Astrocyte of the spinal cord (primary cell): ENCODE measurements around the gene PTCD3.

Experiments used
- DNase-seq: peaks from one replicate; pipeline ENCODE4 v3.0.0; 2011; ENCODE audit warnings: low read depth, low spot score
- H3K4me3 ChIP-seq: 2 replicates; pipeline ENCODE4 v1.5.1; 2011; ENCODE audit warnings: low read depth, mild to moderate bottlenecking, low read length, moderate library complexity
- in situ Hi-C: cut with HindIII; loops from 2 replicates; pipeline ENCODE4 v1.10.0; 2017; ENCODE audit warnings: low sequenced_read_pairs
- TF ChIP-seq, protein P1 (sequence below): IDR thresholded peaks from 2 replicates; pipeline ENCODE4 v1.5.1; 2012; ENCODE audit warnings: low read depth, mild to moderate bottlenecking, low read length, inconsistent platforms

The PTCD3 gene

GRCh38 chr2:86157009-86157556 is 51.0 kb downstream of the PTCD3 start:
- DNase-seq: no peak
- no peak overlapping the region for H3K4me3 ChIP-seq
- in situ Hi-C loops: no loop called here
- TF ChIP-seq, protein P1, sequence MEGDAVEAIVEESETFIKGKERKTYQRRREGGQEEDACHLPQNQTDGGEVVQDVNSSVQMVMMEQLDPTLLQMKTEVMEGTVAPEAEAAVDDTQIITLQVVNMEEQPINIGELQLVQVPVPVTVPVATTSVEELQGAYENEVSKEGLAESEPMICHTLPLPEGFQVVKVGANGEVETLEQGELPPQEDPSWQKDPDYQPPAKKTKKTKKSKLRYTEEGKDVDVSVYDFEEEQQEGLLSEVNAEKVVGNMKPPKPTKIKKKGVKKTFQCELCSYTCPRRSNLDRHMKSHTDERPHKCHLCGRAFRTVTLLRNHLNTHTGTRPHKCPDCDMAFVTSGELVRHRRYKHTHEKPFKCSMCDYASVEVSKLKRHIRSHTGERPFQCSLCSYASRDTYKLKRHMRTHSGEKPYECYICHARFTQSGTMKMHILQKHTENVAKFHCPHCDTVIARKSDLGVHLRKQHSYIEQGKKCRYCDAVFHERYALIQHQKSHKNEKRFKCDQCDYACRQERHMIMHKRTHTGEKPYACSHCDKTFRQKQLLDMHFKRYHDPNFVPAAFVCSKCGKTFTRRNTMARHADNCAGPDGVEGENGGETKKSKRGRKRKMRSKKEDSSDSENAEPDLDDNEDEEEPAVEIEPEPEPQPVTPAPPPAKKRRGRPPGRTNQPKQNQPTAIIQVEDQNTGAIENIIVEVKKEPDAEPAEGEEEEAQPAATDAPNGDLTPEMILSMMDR: no peak

GRCh38 chr2:86158286-86158685 is 52.3 kb downstream of the PTCD3 start:
- TF ChIP-seq, protein P1: no peak
- H3K4me3 ChIP-seq: no peak overlapping the region
- in situ Hi-C loops: no loop called here
- no peak for DNase-seq

DNA sequence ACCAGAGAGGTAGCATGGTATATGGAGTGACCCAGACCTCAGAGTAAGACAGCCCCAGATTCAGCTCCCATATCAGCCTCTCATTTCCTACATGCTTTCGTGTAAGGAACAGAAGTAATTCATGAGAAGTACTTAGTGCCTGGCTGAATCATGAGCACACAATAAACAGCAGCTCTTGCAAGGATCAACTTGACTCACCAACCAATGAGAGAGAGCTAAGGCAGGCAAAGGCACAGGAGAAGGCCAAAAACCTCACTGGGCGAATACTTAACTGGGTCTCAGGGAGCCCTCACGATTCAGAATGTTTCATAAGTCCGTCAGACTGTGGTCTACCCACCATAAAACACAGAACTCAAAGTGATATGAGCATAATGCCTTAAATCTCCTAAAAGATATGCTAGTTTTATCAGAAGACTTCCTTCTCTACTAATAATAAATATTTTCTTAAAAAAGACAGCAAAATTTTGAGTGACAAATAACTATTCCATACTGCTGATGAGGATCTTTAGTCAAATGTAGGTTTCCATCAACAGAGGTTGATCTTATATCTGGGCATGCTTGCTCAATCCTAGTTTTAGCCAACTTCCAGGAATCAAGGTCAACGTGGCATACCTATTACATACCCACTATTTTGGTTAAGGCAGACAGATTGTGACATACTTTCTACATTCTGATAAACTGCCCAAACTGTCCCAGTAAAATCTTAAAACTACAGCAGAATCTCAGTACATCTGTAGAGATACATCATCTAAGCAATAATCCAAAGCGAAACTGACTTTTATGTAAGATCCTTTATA is 54.3 kb downstream of the PTCD3 start:
- H3K4me3 ChIP-seq: no peak overlapping the region
- TF ChIP-seq, protein P1: no peak
- in situ Hi-C loops: no loop called here
- no peak for DNase-seq

DNA sequence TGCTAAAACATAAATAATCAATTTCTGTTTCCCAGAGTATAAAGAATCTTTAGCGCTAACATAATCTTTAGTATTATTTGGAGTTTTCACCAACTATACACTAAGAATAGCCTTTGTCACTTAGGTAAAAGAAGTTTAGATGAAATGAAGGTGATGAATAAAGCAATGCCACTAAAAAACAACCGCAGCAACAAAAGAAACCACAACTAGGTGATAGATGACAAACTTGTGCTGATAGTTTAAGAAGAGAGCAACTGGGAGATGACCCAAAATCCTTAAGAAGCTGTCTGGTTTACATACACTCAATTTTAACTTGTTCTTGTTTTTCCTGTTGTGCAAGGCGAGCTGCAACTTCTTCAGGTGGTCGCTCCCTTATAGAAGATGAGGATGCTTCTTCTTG is 64.4 kb downstream of the PTCD3 start:
- TF ChIP-seq, protein P1: no peak
- DNase-seq: no peak

DNA sequence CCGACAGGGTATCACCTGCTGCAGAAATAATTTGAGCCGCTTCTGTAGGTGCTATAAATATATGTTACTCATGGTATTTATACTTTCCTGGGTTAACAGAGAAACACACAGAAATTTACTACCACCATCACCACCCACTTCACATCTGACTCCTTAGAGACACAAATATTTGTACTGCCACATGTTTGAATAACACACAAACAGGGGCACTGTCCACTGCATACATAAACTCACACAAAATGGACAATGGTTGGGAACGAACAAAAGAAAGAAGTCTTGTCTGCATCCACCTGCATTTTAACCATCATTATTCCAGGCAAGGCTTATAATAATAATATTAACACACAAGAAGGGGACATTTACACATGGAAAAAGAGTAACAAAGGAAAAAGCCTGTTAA is 65.3 kb downstream of the PTCD3 start:
- DNase-seq: no peak
- in situ Hi-C loops: no loop called here
- no peak overlapping the region for H3K4me3 ChIP-seq
- TF ChIP-seq, protein P1: no peak

More for the DNA sequence above, 64.4 kb downstream of the PTCD3 start:
- no peak overlapping the region for H3K4me3 ChIP-seq
- in situ Hi-C loops: no loop called here

GRCh38 chr2:86172610-86173009 is 66.6 kb downstream of the PTCD3 start:
- TF ChIP-seq, protein P1: no peak
- DNase-seq: no peak
- in situ Hi-C loops: no loop called here
- H3K4me3 ChIP-seq: no peak overlapping the region
